Right renal cortex interstitium (tissue), 3 donors: ENCODE measurements around the gene RNASE1. TPM values are rescaled to one million over a fixed set of nuclear protein-coding genes. Genes with fewer than 3 reads are reported as not detected.
"Not testable (repeated sequence)": the region's sequence is repeated elsewhere in the genome, so short reads cannot be mapped to it uniquely, and the experiment has no call there.

Source experiments
- DNase-seq, 3 donors: peaks; one replicate each; pipeline ENCODE4 v3.0.0-alpha.2; 2013; ENCODE audit warnings: low read depth in 3 of 3, low spot score in 2 of 3
- polyA plus RNA-seq, 3 donors: library from polyadenylated mRNA; unstranded; fragments of 120-200 nt; gene quantifications; one replicate each; pipeline ENCODE4 v1.2.1, GENCODE V29; 2013; ENCODE audit not compliant: insufficient read length in 3 of 3

RNASE1 gene
- polyA plus RNA-seq, 3 donors = 148 to 180 (median 175) TPM

GRCh38 chr14:20775901-20776300, 26.7 kb downstream of the RNASE1 start:
- no peak for DNase-seq

GRCh38 chr14:20775043-20775442, 27.6 kb downstream of the RNASE1 start:
- no peak for DNase-seq

GRCh38 chr14:20774258-20774824, 28.3 kb downstream of the RNASE1 start:
- DNase-seq = no peak

- no peak for DNase-seq
Observed at GRCh38 chr14:20772650-20773049, 30.0 kb downstream of the RNASE1 start.

- DNase-seq = no peak
Observed at GRCh38 chr14:20769421-20769820, 33.2 kb downstream of the RNASE1 start.

- DNase-seq = no peak
Observed at GRCh38 chr14:20768593-20768892, 34.1 kb downstream of the RNASE1 start.

- DNase-seq = no peak
Observed at GRCh38 chr14:20760950-20761349, 41.7 kb downstream of the RNASE1 start.

- DNase-seq = not testable (repeated sequence)
Observed at GRCh38 chr14:20759465-20759864, 43.2 kb downstream of the RNASE1 start.

GRCh38 chr14:20757965-20758364, 44.7 kb downstream of the RNASE1 start:
- DNase-seq = no peak

- DNase-seq = no peak
Observed at GRCh38 chr14:20755037-20755436, 47.6 kb downstream of the RNASE1 start.

- DNase-seq = no peak
Observed at GRCh38 chr14:20754308-20754707, 48.3 kb downstream of the RNASE1 start.

- DNase-seq = no peak
Observed at GRCh38 chr14:20751963-20752562, 50.6 kb downstream of the RNASE1 start.

Other genes with a start within 250 kb of the RNASE1 start
- gene RNASE9, start 241.8 kb downstream of the RNASE1 start, polyA plus RNA-seq = not detected
- not detected for gene RNASE11, start 214.8 kb downstream of the RNASE1 start, polyA plus RNA-seq
- gene RNASE12, start 211.5 kb downstream of the RNASE1 start, polyA plus RNA-seq = not detected
- not detected for gene OR6S1, start 161.2 kb downstream of the RNASE1 start, polyA plus RNA-seq
- gene RNASE4, start 118.3 kb downstream of the RNASE1 start, polyA plus RNA-seq = 1 to 10 TPM; 2.1 to 7.0 (median 2.6) TPM
- gene ANG, start 114.1 kb downstream of the RNASE1 start, polyA plus RNA-seq = 1 to 10 TPM; 3.8 to 4.8 (median 3.8) TPM
- under 1 TPM in 2 of 3 donors, not detected in 1; 0.18 to 0.28 TPM for gene EDDM3A, start 57.0 kb downstream of the RNASE1 start, polyA plus RNA-seq
- gene EDDM3B, start 34.4 kb downstream of the RNASE1 start, polyA plus RNA-seq = under 1 TPM; 0.14 to 0.47 (median 0.14) TPM
- gene RNASE6, start 21.6 kb downstream of the RNASE1 start, polyA plus RNA-seq = 1 to 10 TPM; 6.5 to 7.7 (median 7.4) TPM
- gene RNASE3, start 88.5 kb upstream of the RNASE1 start, polyA plus RNA-seq = 1 to 10 TPM in 1 of 3 donors, under 1 TPM in 1, not detected in 1; 0.44 to 1.1 TPM
- gene RNASE2, start 152.6 kb upstream of the RNASE1 start, polyA plus RNA-seq = 1 to 10 TPM in 1 of 3 donors, under 1 TPM in 2; 0.86 to 1.9 (median 0.89) TPM
- gene METTL17, start 187.1 kb upstream of the RNASE1 start, polyA plus RNA-seq = 10 to 100 TPM; 79.7 to 89.7 (median 89.3) TPM
- gene SLC39A2, start 196.4 kb upstream of the RNASE1 start, polyA plus RNA-seq = 1 to 10 TPM; 1.3 to 3.0 (median 2.5) TPM
- gene NDRG2, start 222.2 kb upstream of the RNASE1 start, polyA plus RNA-seq = 100 to 1,000 TPM; 157 to 174 (median 164) TPM
- 1 to 10 TPM; 3.0 to 4.3 (median 3.7) TPM for gene TPPP2, start 227.4 kb upstream of the RNASE1 start, polyA plus RNA-seq
- under 1 TPM; 0.36 to 0.51 (median 0.38) TPM for gene RNASE13, start 232.0 kb upstream of the RNASE1 start, polyA plus RNA-seq
- gene RNASE7, start 239.5 kb upstream of the RNASE1 start, polyA plus RNA-seq = under 1 TPM; 0.67 to 0.96 (median 0.74) TPM